NCI-H2171 (cell line): ENCODE measurements around the gene GLRA3.
"Not testable (repeated sequence)": the region's sequence is repeated elsewhere in the genome, so short reads cannot be mapped to it uniquely, and the experiment has no call there.

Source experiments
- DNase-seq: peaks from one replicate; lab custom pipeline; 2025; lab: John Stamatoyannopoulos, UW

The GLRA3 gene

DNA sequence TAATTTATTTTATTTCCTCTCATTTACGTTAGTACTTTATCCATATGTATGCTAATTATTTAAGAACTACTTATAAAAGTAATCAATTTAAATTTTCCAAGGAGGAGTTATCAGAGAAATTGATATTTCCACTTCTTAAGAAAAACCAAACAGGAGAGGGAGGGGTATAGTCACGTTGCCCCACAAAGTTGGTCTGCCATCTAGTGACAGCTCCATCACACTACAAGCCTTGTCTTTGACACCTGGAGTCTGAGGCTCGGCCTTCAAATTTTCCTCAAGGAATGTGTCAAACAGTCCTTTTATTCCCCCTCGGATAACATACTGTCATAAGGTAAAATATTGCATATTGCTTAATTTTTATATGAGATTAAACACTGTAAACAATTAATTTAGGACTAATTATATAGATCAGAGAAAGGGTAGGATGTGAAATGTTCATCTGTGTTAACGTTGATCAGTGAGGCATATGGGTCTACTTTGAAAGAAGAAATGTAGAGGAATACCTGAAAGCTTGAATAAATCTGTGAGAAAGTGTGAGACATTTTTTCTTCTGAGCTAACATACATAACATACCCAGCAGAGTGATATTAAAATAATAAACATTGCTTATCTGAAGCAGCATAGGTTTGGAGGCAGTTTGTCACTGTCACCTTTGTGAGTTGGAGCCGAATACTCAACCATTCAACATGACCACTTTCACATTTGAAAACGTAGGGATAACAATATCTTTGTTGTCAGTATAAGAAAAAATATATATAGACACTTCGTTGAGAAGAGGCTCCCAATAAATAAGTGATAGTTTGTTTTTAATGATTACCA is 114.4 kb downstream of the GLRA3 start:
- DNase-seq, result no peak

DNA sequence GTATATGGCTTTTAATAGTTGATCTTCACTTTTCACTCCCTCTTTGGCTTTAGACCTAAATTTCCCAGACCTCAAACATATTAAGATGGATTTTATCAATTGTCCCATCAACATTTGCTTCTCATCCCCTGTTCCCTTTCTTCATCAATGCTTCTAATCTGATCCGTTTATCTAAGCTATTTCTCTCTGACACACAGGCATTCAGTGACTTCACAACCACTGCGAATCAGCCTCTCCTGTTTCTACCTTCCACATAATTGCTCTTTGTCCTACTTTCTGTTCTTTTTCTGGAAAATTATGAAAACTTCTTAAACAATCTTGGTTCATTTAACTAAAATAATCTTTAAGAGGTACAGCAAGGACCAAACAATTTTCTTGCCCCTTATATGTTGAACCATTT is 115.2 kb downstream of the GLRA3 start:
- DNase-seq, result no peak

DNA sequence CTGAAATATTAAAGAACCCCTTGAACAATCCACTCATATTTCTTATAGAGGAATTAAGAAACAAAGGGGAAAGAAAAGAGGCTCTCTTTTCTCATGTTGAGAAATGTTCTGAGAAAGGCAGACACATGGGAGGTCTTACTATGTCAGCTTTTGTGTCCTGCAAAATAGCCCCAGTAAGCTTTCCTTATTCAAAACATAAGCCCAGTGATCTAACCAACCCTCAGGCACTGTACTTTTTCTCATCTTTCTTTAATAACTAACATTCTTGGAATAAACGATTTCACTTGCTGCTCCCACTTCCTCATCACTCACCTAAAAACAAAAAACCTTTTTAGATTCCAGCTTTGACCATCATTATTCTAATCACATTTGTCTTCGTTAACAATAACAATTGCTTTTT is 115.9 kb downstream of the GLRA3 start:
- DNase-seq, result no peak

GRCh38 chr4:174709526-174709925 is 119.5 kb downstream of the GLRA3 start:
- no peak for DNase-seq

DNA sequence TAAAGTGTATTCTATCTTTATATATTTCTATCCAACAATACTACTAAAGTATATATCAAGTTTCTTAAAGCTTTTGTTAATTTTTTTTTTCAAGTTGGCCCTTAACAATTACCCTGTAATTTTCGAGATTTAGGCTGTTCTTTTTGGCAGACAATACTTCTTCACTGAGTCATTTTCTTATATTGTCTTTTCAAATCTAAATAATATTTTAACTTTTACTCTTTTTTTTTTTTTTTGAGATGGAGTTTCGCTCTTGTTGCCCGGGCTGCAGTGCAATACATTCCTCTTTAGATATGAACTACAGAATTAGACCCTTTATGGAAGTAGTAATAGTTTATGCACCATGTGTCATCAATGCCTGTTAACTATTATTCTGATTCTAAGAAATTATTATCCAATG is 120.7 kb downstream of the GLRA3 start:
- DNase-seq, result no peak

GRCh38 chr4:174707902-174708301 is 121.1 kb downstream of the GLRA3 start:
- DNase-seq, result no peak

DNA sequence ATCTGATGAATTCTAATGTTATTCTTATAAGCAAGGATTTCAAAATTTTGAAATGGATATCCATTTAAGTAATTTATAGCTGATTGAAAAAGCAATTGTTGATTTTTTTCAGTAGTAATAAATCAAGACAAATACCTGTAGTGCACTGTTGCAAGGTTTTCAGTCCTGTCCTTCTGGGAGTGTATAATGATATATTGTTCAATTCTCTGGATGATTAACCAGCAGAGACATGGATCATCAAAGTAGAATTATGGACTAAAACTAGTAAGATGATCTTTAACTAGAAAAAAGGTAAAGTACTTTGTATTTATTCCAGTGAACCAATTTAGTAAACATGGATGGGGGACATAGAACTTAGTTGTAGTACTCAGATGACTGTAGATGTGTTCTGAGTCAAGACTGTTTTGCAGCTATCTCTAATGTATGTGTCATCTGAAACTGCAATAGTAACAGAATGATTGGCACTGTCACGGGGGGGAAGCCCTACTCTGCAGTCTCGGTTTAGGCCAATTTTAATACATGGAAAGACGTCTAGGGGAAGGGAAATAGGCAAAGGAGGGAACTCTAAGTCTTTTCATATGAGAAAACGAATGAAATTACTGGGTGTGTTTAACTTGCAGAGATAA is 121.9 kb downstream of the GLRA3 start:
- no peak for DNase-seq

DNA sequence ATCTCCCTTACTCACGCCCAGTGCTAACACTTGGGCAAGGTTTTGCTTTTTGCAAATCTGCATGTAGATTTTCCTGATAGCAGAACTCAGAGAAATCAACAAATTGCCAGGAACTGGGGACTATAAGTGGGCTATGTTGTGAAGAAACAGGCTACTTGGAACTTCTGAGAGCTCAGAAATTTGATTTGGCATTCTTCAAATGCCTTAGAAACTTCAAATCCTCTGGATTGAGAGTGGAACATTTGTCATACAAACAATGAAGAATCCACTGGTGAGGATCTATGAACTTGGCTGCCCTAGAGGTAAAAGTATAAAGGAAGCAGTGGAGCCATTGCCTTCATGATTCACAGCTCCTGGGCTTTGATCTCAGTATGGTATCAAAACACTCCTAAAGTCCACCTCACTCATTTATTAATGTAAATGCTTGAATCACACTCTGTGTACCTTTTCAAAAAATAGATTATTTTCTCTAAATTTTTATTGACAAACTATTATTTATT is 126.0 kb downstream of the GLRA3 start:
- no peak for DNase-seq

- no peak for DNase-seq
These were observed 129.4 kb downstream of the GLRA3 start for GRCh38 chr4:174699654-174700053.

DNA sequence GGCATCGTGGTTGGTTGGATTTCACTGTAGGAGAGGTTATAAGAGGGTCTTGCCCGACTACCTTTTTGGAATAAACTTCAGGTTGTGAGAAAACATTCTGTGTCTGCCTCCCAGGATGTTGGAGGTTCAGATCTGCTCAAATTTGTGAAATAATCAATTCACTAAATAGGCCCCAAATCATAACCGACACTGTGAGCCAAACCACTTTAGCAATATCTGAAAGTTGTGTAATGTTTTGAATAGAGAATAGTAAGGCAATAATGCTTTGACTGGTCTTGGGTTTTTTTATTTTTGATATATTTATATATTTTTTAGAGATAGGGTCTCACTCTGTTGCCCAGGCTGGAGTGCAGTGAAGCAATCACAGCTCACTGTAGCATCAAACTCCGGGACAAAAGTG is 131.2 kb downstream of the GLRA3 start:
- DNase-seq, result no peak

- no peak for DNase-seq
These were observed 131.8 kb downstream of the GLRA3 start for GRCh38 chr4:174697202-174697601.

GRCh38 chr4:174696657-174697056 is 132.4 kb downstream of the GLRA3 start:
- DNase-seq, result no peak

DNA sequence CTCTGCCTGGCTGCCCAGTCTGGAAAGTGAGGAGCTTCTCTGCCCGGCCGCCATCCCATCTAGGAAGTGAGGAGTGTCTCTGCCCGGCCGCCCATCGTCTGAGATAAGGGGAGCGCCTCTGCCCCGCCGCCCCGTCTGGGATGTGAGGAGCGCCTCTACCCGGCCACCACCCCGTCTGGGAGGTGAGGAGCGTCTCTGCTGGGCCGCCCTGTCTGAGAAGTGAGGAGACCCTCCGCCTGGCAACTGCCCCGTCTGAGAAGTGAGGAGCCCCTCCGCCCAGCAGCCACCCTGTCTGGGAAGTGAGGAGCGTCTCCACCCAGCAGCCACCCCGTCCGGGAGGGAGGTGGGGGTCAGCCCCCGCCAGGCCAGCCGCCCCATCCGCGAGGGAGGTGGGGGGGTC is 137.2 kb downstream of the GLRA3 start:
- DNase-seq, result not testable (repeated sequence)

- no peak for DNase-seq
These were observed 138.4 kb downstream of the GLRA3 start for GRCh38 chr4:174690665-174691064.

- DNase-seq, result no peak
These were observed 139.4 kb downstream of the GLRA3 start for GRCh38 chr4:174689618-174690017.

- no peak for DNase-seq
These were observed 142.2 kb downstream of the GLRA3 start for GRCh38 chr4:174686826-174687225.

- DNase-seq, result no peak
These were observed 147.2 kb downstream of the GLRA3 start for GRCh38 chr4:174681723-174682300.

GRCh38 chr4:174674305-174674840 is 154.7 kb downstream of the GLRA3 start:
- no peak for DNase-seq

DNA sequence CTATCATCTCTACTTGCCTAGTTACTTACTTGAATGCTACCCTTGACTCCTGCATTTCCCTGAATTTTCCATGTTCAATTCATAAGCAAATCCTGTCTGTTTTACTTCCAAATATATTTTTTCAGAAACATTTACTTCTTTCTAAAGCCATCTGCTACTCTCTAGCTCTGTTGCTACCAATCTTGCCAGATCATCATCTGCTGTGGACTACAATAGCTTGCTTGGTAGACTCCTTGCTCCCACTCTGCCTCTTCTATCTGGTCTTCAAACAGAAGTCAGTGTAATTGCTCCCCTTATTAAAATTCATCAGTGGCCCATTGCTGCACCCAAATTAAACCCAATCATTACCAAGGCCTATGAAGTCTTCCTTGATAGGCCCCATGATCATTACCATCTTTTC is 155.2 kb downstream of the GLRA3 start:
- no peak for DNase-seq

- DNase-seq, result no peak
These were observed 156.8 kb downstream of the GLRA3 start for GRCh38 chr4:174672276-174672675.

DNA sequence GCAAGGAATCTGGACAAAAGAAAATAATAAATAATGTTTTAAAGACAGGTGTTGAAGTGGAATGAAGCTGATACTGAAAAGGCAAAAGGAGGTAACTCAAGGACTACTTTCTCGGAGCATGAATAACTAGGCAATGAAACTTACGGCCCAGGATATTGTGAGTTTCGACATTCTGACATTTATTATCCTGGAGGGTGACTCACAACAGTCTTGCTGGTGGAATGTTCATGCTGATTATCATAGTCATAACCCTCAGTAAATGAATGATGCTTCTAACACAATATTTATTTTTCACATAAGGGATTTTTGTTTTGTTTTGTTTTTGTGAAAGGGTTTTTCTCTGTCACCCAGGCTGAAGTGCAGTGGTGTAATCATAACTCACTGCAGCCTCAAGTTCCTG is 159.8 kb downstream of the GLRA3 start:
- DNase-seq, result no peak

GRCh38 chr4:174665799-174666198 is 163.2 kb downstream of the GLRA3 start:
- DNase-seq, result no peak

- no peak for DNase-seq
These were observed 165.8 kb downstream of the GLRA3 start for GRCh38 chr4:174663216-174663615.
